KMS-11 (cell line): ENCODE measurements around the gene SLC38A10.

Source experiments
- H2AFZ ChIP-seq: fragments of 200-600 bp; sonication (generic); 2 replicates; pipeline ENCODE4 v1.6.1; 2016; ENCODE audit warnings: antibody characterized with exemption, mixed run types, low read depth
- H3K27ac ChIP-seq: fragments of 200-600 bp; sonication (generic); 2 replicates; pipeline ENCODE4 v1.6.1; 2016; ENCODE audit warnings: mild to moderate bottlenecking, mixed run types
- H3K27me3 ChIP-seq: fragments of 200-600 bp; sonication (generic); 2 replicates; pipeline ENCODE4 v1.6.1; 2017; ENCODE audit warnings: mild to moderate bottlenecking, low read depth, mixed run types, moderate library complexity; ENCODE audit not compliant: insufficient read depth
- H3K36me3 ChIP-seq: fragments of 200-600 bp; sonication (generic); 2 replicates; pipeline ENCODE4 v1.6.1; 2017; ENCODE audit warnings: mild to moderate bottlenecking, mixed run types; ENCODE audit not compliant: insufficient read depth
- H3K4me1 ChIP-seq: fragments of 200-600 bp; sonication (generic); 2 replicates; pipeline ENCODE4 v1.6.1; 2016; ENCODE audit warnings: mild to moderate bottlenecking, low read depth, mixed run types; ENCODE audit not compliant: poor library complexity, severe bottlenecking
- H3K4me2 ChIP-seq: fragments of 200-600 bp; sonication (generic); 2 replicates; pipeline ENCODE4 v1.7.0; 2016; ENCODE audit warnings: mild to moderate bottlenecking, mixed run types
- H3K4me3 ChIP-seq: fragments of 200-600 bp; sonication (generic); IDR thresholded peaks from 2 replicates; pipeline ENCODE4 v1.6.1; 2017; ENCODE audit warnings: low read depth, low read length, mixed read lengths; ENCODE audit not compliant: insufficient read depth
- H3K79me2 ChIP-seq: fragments of 200-600 bp; sonication (generic); 2 replicates; pipeline ENCODE4 v1.6.1; 2016; ENCODE audit warnings: low read depth, mixed run types; ENCODE audit not compliant: insufficient read depth
- H3K9ac ChIP-seq: fragments of 200-600 bp; sonication (generic); 2 replicates; pipeline ENCODE4 v1.6.1; 2016; ENCODE audit warnings: mild to moderate bottlenecking, mixed run types
- H4K20me1 ChIP-seq: fragments of 200-600 bp; sonication (generic); 2 replicates; pipeline ENCODE4 v1.6.1; 2016; ENCODE audit warnings: mild to moderate bottlenecking, mixed run types; ENCODE audit not compliant: insufficient read depth
- TF ChIP-seq, protein P1 (sequence below): fragments of 200-600 bp; sonication (generic); conservative IDR thresholded peaks from 2 replicates; pipeline ENCODE4 v1.6.1; 2017; ENCODE audit warnings: low read depth, mild to moderate bottlenecking, antibody characterized with exemption, low read length, moderate library complexity, mixed read lengths

SLC38A10 gene

DNA sequence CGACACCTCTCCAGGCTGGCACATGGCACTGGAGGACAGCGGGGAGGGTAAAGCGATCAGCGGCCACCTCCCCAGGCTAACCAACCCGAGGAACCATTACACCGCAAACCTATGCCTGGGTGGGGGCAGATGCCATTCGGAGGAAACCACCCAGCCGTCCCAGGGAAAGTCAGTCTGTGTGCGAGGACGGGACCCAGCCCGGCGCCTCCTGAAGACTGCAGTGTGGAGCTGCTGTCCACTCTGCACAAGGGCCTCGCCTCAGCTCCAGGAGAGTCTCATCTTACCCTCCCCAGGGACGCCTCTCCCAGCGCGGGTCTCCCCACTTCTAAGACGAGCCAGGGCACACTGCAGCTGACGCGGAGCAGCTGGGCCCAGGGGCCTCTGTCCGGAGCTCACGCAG, 8.0 kb downstream of the SLC38A10 start:
- no peak overlapping the region for H3K27ac ChIP-seq
- no peak overlapping the region for H2AFZ ChIP-seq
- H3K9ac ChIP-seq = no peak overlapping the region
- no peaks in the 10 kb centered on the region for H4K20me1 ChIP-seq
- no peak overlapping the region for H3K4me2 ChIP-seq
- no peaks in the 10 kb centered on the region for H3K36me3 ChIP-seq
- TF ChIP-seq, protein P1, sequence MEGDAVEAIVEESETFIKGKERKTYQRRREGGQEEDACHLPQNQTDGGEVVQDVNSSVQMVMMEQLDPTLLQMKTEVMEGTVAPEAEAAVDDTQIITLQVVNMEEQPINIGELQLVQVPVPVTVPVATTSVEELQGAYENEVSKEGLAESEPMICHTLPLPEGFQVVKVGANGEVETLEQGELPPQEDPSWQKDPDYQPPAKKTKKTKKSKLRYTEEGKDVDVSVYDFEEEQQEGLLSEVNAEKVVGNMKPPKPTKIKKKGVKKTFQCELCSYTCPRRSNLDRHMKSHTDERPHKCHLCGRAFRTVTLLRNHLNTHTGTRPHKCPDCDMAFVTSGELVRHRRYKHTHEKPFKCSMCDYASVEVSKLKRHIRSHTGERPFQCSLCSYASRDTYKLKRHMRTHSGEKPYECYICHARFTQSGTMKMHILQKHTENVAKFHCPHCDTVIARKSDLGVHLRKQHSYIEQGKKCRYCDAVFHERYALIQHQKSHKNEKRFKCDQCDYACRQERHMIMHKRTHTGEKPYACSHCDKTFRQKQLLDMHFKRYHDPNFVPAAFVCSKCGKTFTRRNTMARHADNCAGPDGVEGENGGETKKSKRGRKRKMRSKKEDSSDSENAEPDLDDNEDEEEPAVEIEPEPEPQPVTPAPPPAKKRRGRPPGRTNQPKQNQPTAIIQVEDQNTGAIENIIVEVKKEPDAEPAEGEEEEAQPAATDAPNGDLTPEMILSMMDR = no peak
- no peaks in the 10 kb centered on the region for H3K27me3 ChIP-seq
- H3K4me3 ChIP-seq = no peak overlapping the region
- H3K79me2 ChIP-seq = peaks cover 19% of the 10 kb centered on the region; the same call in 1 of the 2 replicates
- H3K4me1 ChIP-seq = no peaks in the 10 kb centered on the region

DNA sequence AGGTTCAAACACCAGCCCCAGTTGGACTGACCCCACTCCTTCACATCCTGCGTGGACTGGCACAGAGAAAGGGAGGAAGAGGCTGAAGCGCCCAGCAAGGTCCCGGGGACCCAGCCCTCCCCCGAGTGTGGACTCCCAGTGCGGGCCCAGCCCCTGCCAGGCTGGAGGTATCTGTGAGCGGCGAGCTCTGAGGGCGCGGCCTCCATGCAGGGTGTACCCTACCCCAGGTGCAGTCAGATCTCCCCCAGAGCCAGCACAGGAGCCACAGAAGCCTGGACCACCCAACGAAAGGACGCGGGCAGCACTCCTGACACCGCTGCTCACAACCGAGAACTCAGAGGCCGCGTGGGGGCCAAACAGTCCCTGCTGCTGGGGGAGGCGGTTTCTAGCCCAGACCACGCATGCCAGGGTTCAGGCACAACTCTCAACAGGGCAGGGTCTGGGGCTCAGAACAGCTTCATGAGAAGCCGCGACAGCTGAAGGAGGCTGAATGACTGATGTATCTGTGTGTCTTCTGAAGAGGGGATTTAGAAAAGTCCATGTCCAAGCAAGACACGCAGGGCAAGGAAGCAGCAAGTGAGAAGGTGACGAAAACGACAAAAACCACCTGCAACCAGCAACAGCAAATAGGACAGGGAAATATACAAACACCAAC, 8.5 kb downstream of the SLC38A10 start:
- H3K27me3 ChIP-seq = no peaks in the 10 kb centered on the region
- H3K79me2 ChIP-seq = peaks cover 19% of the 10 kb centered on the region; the same call in 1 of the 2 replicates
- H3K4me2 ChIP-seq = no peak overlapping the region
- H3K9ac ChIP-seq = no peak overlapping the region
- no peaks in the 10 kb centered on the region for H3K36me3 ChIP-seq
- H4K20me1 ChIP-seq = no peaks in the 10 kb centered on the region
- H3K4me3 ChIP-seq = no peak overlapping the region
- TF ChIP-seq, protein P1 = no peak
- H3K4me1 ChIP-seq = no peaks in the 10 kb centered on the region
- H2AFZ ChIP-seq = no peak overlapping the region
- H3K27ac ChIP-seq = no peak overlapping the region

DNA sequence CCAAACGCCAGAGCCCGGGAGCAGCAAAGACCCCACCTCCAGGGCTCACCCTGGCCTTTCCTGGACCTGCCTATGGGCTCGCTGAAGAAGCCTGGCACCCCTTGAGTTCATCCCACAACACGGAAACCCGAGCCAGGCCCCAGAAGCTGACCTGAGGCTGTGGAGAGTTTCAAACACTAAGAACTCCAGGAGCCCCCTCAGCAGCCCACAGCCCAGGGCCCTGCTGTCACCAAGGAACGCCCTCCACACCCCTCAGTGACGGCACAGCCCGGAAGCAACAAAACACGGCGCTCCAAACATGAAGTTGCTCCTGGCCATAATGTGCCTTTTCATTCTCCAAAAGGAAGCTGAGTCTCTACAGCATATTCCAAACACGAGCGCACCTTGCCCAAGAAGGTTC, 9.2 kb downstream of the SLC38A10 start:
- H3K27ac ChIP-seq = no peak overlapping the region
- no peaks in the 10 kb centered on the region for H3K4me1 ChIP-seq
- H3K4me3 ChIP-seq = no peak overlapping the region
- H3K4me2 ChIP-seq = no peak overlapping the region
- H3K36me3 ChIP-seq = no peaks in the 10 kb centered on the region
- H3K27me3 ChIP-seq = no peaks in the 10 kb centered on the region
- no peaks in the 10 kb centered on the region for H4K20me1 ChIP-seq
- TF ChIP-seq, protein P1 = no peak
- H2AFZ ChIP-seq = no peak overlapping the region
- H3K79me2 ChIP-seq = peaks cover 15% of the 10 kb centered on the region; the same call in 1 of the 2 replicates
- H3K9ac ChIP-seq = no peak overlapping the region

DNA sequence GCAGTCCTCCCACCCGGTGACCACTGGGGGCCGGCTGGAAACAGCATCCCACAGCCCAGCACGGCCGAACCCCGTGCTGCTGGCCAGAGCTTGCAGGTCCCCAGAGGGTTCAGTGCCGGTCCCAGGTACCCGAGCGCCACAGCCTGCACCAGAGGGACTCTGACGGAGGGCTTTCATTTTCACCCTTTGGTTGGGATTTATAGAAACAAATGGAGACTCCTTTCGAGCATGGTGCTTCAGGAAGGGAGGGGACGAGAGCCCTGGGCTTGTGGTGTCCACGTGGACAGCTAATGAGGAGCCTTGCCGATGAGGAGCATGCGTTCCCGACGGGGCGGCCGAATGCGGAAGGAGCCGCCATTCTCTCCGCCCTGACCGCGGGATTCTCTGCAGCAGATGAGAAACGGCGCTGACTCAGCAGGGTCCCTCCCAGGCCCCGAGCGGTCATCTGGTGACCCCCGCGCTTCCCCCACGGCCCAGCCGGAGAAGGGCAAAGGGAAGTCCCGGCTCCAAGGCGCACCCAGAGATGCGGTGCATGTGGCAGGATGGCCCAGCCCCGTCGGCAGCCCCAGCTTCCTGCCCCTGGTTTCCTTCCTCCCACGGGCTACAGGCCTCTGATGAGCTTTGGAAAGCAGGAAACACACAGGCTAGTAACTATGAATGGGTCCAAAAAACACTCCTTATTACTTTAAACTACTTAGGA, 9.8 kb downstream of the SLC38A10 start:
- H3K4me1 ChIP-seq = no peaks in the 10 kb centered on the region
- no peak overlapping the region for H3K9ac ChIP-seq
- TF ChIP-seq, protein P1 = no peak
- H3K27ac ChIP-seq = no peak overlapping the region
- no peaks in the 10 kb centered on the region for H3K27me3 ChIP-seq
- H4K20me1 ChIP-seq = no peaks in the 10 kb centered on the region
- no peak overlapping the region for H2AFZ ChIP-seq
- no peak overlapping the region for H3K4me2 ChIP-seq
- H3K4me3 ChIP-seq = no peak overlapping the region
- H3K79me2 ChIP-seq = peaks cover 12% of the 10 kb centered on the region; the same call in 1 of the 2 replicates
- H3K36me3 ChIP-seq = no peaks in the 10 kb centered on the region
